OCI-M2 (cell line): ENCODE measurements around the gene PAQR8.
"Not testable (repeated sequence)": the region's sequence is repeated elsewhere in the genome, so short reads cannot be mapped to it uniquely, and the experiment has no call there.

Experiments used
- DNase-seq: peaks from one replicate; lab custom pipeline; 2025; ENCODE audit not compliant: unreplicated experiment; lab: John Stamatoyannopoulos, UW

The PAQR8 gene

DNA sequence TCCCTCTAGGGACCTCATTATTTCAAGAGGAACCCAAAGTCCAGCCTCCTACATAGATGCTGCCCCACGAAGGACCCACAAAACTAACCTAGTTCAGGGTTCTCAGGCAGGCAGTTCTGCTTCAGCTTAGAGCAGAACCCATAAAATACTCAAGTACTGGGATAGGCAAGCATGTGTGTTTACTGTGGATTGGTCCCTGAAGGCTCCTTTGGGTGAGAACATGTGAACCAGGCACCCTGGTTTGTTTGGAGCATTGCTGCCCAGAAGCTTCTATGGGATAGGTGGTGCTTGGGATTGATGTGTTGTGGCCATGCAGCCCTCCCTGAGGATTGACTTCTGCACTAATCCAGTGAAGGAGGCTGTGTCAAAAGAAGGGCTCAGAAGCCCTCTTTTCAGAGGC is 43.3 kb downstream of the PAQR8 start:
- no peak for DNase-seq

DNA sequence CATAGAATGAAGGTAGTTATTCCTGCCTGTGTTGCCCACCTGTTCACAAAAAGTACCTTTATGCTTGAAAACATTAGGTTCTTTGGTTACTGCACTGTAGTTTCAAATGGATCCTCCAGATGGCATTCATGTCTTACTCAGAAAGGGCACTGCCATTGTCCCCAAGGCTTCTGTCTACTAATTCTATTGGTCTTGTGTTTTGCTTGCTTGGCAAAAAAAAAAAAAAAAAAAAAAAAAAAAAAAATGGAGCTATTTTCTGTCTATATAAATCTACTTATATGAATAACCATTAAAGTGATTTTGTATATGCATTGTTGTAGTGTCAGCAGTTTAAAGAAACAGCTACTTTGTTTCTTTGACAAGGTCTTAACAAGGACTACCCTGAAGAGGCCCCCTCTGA is 45.5 kb downstream of the PAQR8 start:
- no peak for DNase-seq

DNA sequence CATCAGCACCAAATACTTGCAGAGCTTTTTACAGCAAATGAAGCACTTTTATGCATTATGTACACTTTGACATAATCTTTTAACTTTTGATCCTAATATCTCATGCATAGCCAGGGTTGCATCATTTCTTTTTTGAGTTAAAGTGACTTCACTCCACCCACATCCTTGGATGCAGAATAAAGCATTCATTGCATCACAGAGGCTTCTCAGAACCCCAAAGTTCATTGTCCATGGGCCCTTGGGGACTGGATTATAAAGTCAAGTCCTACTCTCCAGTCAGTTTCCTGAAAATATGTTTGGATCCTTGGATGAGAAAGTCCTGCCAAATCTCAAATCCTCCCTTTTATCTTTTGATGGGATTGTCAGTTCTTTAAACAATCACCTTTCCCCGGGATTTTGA is 47.5 kb downstream of the PAQR8 start:
- DNase-seq = no peak

DNA sequence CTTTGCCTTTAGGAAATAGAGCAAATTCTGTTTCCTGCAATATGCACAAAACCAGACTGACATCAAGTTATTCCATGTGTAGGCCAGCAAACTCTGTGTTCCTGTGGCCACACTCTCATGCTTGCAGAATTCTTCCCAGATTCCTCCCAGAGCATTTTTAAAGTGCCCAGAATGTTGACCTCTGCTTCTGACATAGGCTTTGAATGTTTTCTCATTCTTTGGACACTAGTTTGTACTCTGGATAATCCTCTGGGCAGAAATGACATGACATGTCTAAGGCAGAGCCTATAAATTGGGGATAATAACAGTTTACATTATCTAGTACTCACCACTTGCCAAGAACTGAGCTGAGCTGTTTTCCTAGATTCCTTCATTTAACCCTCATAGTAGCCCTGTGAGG is 49.0 kb downstream of the PAQR8 start:
- DNase-seq = no peak

DNA sequence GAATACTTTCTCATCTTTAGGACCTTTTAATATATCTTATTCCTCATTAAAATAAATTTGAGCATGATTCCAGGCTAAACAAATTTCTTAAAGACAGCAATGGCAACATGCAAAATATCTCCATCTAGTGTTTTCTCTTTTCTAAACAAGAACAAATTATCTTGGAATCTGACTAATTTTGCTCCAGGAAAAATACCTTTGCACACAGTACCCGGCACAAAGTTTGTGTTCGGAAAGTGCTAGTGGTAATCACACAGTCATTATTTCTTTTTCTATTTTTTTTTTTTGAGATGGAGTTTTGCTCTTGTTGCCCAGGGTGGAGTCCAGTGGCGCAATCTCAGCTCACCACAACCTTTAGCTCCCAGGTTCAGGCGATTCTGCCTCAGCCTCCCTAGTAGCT is 50.0 kb downstream of the PAQR8 start:
- DNase-seq = no peak

DNA sequence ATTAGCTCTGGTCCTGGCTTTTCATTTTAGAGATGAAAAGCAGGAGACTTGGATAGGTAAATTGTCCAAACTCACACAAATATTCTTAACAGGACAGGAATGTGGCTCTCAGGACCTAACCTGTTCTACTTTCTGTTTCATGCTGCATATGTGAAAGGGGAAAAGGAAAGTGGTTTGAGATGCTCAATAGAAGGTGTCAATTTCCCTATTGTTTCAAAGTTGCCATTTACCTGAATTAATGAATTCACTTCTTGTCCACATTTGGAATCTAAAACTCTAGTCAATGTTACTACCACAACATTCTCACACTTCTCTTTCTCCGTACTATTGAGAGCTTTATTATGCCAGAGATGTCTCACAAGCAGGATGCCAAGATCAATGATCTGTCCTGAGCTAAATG is 53.4 kb downstream of the PAQR8 start:
- no peak for DNase-seq

DNA sequence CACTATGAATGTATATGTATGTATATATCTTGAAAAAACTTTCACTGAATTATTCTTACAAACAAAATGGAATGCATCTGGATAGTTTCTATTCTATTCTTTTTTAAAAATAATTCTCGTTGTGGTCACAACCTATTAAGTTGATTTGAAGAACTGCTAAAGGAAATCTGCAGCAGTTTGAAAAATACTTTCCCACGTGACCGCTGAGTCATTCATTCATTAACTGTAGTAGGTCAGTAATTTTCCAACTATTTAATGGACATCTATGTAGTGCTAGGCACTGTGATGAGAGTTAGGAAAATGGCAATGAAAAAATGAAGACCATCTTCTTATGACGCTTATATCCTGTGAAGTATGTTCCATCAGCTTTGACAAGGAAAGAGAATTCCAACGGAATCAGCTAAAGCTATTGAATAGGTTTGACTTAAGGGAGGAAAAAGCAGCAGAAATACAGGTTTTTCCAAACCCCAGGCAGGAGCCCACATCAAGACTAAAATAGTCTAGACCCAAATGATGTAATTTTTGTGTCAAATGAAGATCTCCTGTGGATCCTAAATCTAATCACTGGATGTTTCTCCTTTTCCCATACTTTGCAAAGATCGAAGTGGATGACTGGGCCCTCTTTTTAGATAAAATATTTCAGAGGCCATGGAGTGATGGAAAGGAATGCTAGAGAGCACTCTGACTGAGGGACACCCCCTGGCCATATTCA is 54.1 kb downstream of the PAQR8 start:
- no peak for DNase-seq

DNA sequence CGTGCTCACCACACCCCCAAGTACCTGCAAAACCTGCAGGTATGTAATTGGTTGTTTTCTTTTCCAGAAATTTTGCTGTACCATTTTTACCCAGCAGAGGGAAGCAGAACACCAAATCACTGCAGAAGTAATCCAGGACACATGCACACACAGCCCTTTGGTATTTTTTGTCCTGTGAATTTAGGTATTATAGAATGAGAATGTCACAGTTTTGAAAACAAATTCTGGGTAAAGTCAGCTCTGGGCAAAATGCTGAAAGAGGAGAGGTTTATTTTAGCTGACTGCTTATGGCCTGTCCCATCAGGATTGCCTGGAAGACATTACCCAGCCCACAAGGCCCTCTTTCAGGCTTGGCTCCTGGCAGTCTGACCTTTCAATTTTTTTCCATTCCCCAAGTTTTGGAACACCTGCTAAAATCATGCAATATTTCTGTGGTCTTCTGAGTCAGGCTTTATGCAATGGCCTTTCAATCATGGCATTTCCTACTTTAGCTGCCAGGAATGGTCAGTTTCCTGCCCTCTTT is 54.7 kb downstream of the PAQR8 start:
- no peak for DNase-seq

DNA sequence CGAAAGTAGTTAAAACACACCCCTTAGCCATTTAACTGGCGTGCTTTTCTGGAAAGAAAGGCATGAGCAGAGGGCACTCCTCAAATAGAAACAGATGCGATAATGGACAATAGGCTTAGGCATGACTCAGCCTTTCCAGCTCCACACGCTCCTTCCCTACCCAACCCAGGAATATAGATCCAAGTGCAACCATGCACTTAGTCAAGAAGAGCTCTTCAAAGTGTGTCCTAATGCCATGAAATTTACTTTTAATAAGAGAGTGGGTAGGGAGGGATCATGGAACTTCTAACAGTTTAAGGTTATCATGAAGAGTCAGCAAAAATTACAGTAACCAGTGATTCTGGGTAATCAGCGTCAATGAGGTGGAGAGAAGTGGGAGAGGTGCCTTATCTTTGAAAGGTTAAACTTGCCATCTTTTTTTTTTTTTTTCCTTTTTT is 55.7 kb downstream of the PAQR8 start:
- DNase-seq = no peak

DNA sequence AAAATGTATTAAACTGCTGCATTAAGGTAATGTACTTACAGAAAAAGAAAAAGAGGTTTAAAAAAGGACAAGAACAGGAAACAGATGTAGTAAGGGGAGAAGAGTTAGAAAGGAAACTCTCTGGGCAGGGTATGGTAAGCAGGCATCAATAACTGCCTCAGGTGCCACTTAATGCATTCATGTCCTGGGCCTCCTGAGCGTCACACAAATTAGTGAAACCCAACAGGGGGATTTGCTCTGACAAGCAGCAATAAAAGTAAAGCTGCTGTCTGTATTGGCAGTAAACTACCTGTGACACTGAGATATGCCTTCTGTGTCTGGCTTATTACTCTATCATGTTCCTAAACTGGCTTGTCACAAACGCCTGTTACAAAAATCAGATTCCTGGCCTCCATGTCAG is 56.7 kb downstream of the PAQR8 start:
- no peak for DNase-seq

DNA sequence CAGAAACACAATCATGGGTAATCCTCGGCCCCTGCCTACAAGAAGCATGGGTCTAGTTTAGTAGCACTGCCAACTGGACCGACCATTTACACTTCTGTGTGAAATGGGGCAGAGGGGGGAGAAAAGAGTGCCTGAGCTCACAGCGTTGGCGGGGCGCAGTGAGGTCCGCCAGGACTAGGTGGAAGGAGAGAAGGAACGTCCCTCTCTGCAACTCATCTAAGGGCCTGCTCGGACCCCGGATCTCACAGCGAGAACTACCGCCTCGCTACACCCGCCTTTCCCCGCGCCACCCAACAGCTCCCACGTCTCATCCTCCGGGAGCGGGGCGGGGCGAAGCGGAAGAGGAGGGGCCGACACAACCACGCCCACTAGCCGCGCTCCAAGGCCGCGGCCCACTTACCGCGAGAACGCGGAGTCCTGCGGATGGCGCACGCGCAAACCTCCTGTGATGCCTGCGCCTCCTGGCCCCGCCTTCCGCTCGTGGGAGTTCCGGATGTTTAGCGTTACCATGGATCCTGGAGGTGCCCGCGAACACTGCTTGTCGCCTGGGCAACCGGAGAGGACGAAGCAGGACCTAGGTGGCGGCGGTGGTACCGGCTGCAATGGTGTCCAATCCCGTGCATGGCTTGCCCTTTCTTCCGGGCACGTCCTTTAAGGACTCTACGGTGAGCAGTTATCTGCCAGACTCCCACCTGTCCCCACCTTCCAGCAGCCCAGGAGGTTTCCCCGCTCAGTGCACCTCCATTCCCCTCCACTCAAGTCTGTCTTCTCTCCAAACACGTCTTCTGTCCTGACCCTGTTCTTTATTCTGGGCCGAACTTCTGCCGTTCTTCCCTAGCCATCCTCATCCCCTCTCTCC is 58.1 kb downstream of the PAQR8 start, which contains the start of gene EFHC1:
Gene EFHC1 (plus strand): TSS at position 534 of the 859 bp plus-strand sequence. CDS start 69 bp downstream, at position 603.
- peak; percentile 89 for DNase-seq

DNA sequence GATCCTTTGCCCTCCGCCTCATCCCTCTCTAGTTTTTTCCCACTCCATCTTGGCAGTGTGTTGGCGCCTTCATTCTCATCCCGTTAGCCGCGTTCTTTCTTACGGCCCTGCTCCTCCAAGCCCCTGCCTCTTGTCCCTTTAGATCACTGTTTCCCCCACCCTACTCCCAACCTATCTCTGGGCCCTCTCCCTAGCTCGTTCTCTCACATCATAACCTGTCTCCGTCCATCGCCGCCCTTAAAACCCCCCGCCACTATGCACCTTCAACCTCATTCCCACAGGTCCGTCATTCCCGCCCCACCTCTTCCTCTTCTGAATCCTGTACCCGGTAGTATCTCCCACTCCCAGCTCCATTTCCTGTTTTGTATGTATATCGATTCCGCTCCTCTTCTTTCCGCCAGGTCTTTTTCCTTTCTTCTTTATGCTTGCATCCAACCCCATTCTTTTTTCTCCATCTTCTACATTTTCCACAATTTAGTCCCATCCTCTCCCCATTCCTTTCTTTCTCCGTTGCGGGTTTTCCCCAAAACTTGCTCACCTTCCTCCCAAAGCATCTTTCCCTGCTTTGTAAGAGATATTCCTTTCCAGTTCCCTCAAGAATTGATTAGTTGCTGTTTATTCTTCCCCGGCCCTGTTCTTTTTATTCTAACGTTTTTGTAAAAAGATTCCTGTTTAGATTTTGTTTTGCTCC is 58.9 kb downstream of the PAQR8 start:
- no peak for DNase-seq

DNA sequence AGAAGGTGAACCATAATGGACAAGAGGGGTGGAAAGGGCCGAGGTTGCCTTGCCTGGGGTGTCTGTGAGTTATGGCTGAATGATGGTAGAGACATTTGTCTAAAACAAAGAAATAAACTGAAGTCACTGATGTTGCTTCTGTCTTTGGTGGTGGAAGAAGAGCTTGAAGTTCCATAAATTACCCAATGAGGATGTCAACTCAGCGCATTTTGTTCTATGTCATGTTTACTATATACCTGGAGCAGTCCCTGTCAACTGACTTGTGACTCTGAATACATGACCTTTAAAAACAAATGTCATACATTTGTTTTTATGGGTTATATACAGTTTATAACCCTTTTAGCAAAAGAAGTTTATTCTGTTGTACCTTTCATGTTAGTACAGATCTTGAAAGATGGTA is 60.2 kb downstream of the PAQR8 start:
- no peak for DNase-seq

DNA sequence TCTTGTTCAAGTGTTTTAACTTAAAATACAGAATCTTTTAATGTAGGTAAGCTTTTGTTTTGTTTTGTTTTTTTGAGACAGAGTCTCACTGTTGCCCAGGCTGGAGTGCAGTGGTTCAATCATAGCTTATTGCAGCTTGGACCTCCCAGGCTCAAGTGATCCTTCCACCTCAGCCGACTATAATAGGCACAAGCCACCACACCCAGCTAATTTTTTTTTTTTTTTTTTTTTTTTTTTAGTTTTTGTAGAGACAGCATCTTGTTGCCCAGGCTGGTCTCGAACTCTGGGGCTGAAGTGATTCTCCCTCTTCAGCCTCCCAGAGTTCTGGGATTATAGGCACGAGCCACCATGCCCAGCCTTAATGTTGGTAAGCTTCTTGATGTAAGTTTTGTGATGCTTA is 61.5 kb downstream of the PAQR8 start:
- DNase-seq = no peak

DNA sequence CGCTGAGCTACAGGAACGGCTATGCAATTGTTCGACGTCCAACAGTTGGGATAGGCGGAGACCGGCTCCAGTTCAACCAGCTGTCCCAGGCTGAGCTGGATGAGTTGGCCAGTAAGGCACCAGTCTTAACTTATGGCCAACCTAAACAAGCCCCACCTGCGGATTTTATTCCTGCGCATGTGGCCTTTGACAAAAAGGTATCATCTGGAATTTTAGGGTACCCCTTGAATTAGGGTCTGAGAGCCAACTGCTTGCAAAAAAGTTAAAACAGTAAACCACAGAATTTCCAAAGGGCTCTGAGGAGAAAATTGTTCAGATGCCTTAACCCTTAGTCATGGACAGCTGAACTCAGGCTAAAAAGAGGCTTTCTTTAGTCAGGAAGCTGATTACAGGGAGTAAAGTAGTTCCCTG is 62.0 kb downstream of the PAQR8 start:
- no peak for DNase-seq

DNA sequence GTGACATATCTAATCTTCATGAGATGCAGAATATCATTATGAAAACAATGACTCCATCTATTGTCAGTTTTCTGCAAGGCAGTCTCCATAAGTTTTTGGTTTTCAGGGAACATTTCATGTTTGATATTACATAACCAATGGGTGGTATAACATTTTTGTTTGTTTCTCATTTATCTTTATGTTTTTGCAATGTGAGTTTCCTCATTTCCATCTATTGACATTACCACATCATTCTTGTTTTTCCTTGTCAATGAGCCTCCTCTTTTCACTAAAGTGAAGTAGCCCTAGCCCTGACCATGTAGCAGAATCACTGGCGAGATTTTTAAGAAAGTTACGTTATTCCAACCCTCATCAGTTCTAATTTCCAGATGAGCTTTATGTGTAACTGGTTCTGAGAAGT is 62.6 kb downstream of the PAQR8 start:
- DNase-seq = no peak

DNA sequence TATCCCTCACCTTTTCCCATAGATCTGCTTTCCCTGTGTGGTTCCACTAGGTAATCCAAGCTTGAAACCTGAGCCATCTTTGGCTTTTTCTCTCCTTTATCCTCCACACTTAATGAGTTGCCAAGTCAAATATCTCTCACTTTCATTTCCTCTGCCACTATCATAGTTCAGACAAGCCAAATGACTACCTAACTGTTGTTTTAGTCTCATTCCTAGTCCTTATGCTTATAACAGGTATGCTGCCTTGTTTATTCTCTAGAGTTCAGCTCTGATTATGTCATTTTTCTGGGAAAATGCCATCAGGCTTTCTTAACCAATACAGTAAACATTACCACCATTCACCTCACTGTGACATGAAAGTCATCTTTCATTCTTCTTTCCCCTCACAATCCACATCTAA is 64.7 kb downstream of the PAQR8 start:
- DNase-seq = no peak

DNA sequence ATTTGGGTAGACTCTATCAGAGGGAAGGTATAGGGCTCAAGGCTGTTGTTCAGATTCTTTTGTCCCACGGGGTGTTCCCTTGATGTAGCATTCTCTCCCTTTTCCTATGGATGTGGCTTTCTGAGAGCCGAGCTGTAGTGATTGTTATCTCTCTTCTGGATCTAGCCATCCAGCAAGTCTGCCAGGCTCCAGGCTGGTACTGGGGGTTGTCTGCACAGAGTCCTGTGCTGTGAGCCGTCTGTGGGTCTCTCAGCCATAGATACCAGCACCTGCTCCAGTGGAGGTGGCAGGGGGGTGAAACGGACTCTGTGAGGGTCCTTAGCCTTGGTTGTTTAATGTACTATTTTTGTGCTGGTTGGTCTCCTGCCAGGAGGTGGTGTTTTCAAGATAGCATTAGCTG is 71.3 kb downstream of the PAQR8 start:
- DNase-seq = not testable (repeated sequence)

DNA sequence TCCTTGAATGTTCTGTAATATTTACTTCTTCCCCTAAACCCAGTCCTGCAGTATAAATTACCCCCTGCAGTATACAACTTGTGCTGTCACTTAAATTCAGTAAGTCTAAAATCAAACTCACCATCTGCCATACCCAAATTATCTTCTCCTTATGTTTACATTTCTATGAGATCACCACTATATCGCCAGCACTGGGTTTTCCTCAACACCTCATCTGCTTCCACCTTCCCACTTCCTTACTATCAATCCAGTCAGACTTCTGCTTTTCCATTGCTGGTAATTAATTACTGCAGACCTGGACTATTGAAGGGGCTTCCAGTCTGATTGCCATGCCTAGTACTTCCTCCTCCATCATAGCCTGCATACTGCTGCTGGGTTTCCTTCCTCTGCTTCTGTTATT is 73.4 kb downstream of the PAQR8 start:
- DNase-seq = no peak

DNA sequence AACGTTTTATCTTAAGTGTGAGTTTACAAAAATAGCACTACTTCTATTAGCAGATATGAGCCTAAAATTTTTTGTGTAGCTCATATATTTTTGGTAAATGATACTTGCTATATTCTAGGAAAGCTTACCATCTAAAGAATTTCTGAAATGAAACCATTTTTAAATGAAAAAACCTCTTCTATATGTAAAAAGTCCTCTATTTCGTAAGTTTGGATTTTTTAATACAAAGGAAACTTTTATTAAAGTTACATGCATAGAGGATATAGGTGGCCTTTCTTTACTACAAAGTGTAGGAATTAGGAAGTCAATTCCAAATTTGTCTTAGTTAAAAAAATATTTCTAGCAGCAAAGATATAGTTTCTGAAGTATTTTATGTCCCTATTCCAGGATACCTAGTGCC is 77.0 kb downstream of the PAQR8 start:
- no peak for DNase-seq

DNA sequence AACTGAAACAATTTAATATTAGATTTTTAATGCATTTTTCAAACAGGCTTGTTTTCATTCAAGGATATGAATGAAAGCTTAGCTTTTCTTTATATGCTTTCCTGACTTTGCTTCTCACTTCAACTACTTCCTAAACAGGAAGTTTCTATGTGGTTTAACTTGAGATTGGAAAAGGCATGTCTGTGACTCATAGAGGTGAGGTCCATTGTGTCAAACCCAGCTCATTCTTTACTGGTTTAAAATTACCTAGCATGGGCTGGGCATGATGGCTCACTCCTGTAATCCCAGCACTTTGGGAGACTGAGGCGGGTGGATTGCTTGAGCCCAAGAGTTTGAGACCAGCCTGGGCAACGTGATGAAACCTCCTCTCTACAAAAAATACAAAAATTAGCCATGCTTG is 92.6 kb downstream of the PAQR8 start:
- no peak for DNase-seq

DNA sequence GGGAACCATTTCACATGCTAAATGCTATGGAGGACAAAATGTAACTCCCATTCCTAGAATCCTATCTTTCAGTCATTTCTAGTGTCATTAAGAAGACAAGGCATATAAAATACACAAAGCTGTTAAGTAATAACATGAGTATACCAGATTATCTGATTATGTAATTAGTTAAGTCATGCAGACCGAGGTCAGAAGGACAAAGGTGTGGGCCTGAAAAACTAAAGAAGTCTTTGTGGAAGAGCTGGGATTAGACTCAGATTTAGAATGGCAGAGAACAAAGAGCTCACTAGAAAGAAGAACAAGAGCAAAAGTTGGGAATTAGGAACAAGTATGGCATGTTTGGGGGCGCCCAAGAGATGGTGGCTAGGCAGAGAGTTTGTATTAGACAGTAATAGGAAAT is 95.1 kb downstream of the PAQR8 start:
- no peak for DNase-seq
